Measurements from ENCODE around the gene PLAC9.

DNA sequence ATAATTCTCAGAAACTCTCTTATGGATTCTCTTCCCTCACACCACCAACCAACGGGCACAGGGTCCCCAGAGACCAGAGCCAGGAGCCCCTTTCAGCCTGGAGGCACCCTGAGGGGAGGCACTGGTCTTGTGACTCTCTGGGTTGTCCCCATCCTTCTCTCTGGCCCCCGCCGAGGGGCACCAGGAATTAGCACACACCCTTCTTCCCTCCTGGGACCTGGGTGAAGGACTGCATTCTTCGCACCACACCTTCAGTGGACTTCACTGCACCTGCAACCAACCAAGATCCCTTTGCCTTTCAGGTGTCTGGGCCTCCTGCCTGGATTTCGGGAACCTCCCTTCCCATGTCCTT is 22.1 kb downstream of the PLAC9 start:
- no peak for TF ChIP-seq EZH2 (IDR thresholded peaks at IDR 0.05; ENCODE audit: insufficient read depth, poor library complexity, severe bottlenecking)
- no peak for TF ChIP-seq EZH2phosphoT487 (IDR thresholded peaks at IDR 0.05; ENCODE audit: insufficient read depth, low read depth)
